Body of pancreas (tissue), 4 donors: ENCODE data around the gene GLYATL2. TPM values are rescaled to one million over a fixed set of nuclear protein-coding genes. Genes with fewer than 3 reads are reported as not detected.

Experiments used
- ATAC-seq: fragments of 150-250 bp; one replicate; pipeline ENCODE4 v1.9.1; 2016
- DNase-seq, 4 donors: peaks; one replicate each; pipeline ENCODE4 v3.0.0-alpha.2; 2019
- H3K27ac ChIP-seq, 4 donors: fragments of 200-600 bp; sonication (generic); 1 replicate in 3 of 4; 2 replicates in 1 of 4; pipeline versions ENCODE4 v1.5.1 to v1.6.1; 2016 to 2019; ENCODE audit warnings: mild to moderate bottlenecking in 1 of 4, mixed read lengths in 1 of 4, moderate library complexity in 1 of 4
- H3K27me3 ChIP-seq, 2 donors: fragments of 200-600 bp; sonication (generic); one replicate each; pipeline ENCODE4 v1.6.0; 2016; ENCODE audit warnings: mild to moderate bottlenecking in 1 of 2
- H3K36me3 ChIP-seq, 2 donors: fragments of 200-600 bp; sonication (generic); replicated peaks in 1 of 2; 2 replicates each; pipeline ENCODE4 v1.5.1; 2016; ENCODE audit warnings: low read depth in 2 of 2; ENCODE audit not compliant: insufficient read depth in 1 of 2
- H3K4me1 ChIP-seq: fragments of 200-600 bp; sonication (generic); one replicate; pipeline ENCODE4 v1.6.0; 2016
- H3K4me3 ChIP-seq, 2 donors: fragments of 200-600 bp; sonication (generic); 1 replicate in 1 of 2; 2 replicates in 1 of 2; pipeline ENCODE4 v1.5.1; 2016 to 2019
- H3K9me3 ChIP-seq, 3 donors: fragments of 200-600 bp; sonication (generic); 1 replicate in 2 of 3; 2 replicates in 1 of 3; pipeline ENCODE4 v1.5.1; 2016
- CTCF ChIP-seq, 7 experiments: fragments of 450-650 bp in 4 of 7; fragments of 200-600 bp in 3 of 7; sonication (generic) in 3 of 7; IDR thresholded peaks; one replicate each; pipeline ENCODE4 v1.5.1; 2016 to 2019; ENCODE audit warnings: antibody characterized with exemption in 7 of 7
- POLR2A ChIP-seq, 3 donors: fragments of 450-650 bp; IDR thresholded peaks; one replicate each; pipeline ENCODE4 v1.6.1; 2016; ENCODE audit warnings: antibody characterized with exemption in 3 of 3, mild to moderate bottlenecking in 2 of 3
- WGBS, 2 donors: methylation state at CpG; one replicate each; pipeline ENCODE4 v1.1.5; 2017; 5-methylcytosine and 5-hydroxymethylcytosine counted together
- intact Hi-C: fragments of 100-400 bp; cut with DNase I; formaldehyde crosslinking; loops from one replicate; pipeline ENCODE4 v1.15.1; 2023
- total RNA-seq, 2 donors: library from RNA; depleted of rRNA; stranded (reverse); fragments of >200 nt; gene quantifications; one replicate each; pipeline ENCODE4 v1.1.0, GENCODE V29; 2016

Gene GLYATL2
- total RNA-seq, 2 donors from 2014 or later, result not detected

- H3K4me1 ChIP-seq, result no peaks in the 10 kb centered on the region
- H3K27ac ChIP-seq, result no peak overlapping the region
- no peaks in the 10 kb centered on the region for H3K36me3 ChIP-seq
- TF ChIP-seq POLR2A (IDR thresholded peaks at IDR 0.05), result no peak
- TF ChIP-seq CTCF (IDR thresholded peaks at IDR 0.05), result no peak
- H3K27me3 ChIP-seq, result no peaks in the 10 kb centered on the region
- peaks cover 0 to 8% (median 0%) of the 10 kb centered on the region in 3 donors for H3K9me3 ChIP-seq
- ATAC-seq, result no peak
- no peak for DNase-seq
- H3K4me3 ChIP-seq, result no peak overlapping the region
- intact Hi-C loops, result no loop called here
- WGBS, 2 donors, result 52 to 68% methylated on average over 23 to 31 of the region's 31 CpGs
Observed at GRCh38 chr11:58830673-58831301, 13.7 kb downstream of the GLYATL2 start.

GRCh38 chr11:58829786-58830185 lies 14.7 kb downstream of the GLYATL2 start:
- Histone ChIP-seq H3K4me1 (no peaks in the 10 kb centered on the region), H3K4me3 (no peak overlapping the region), H3K36me3 (no peaks in the 10 kb centered on the region), H3K9me3 (peaks cover 0 to 8% (median 0%) of the 10 kb centered on the region in 3 donors), H3K27me3 (no peaks in the 10 kb centered on the region), H3K27ac (no peak overlapping the region)
- intact Hi-C loops, result no loop called here
- DNase-seq (no peak), ATAC-seq (no peak)
- TF ChIP-seq CTCF (IDR thresholded peaks at IDR 0.05), result no peak
- no peak for TF ChIP-seq POLR2A (IDR thresholded peaks at IDR 0.05)

GRCh38 chr11:58813693-58814092 lies 30.8 kb downstream of the GLYATL2 start:
- DNase-seq (no peak), ATAC-seq (no peak)
- H3K4me3 ChIP-seq, result no peak overlapping the region
- H3K4me1 ChIP-seq, result no peaks in the 10 kb centered on the region
- no peak overlapping the region for H3K27ac ChIP-seq
- TF ChIP-seq POLR2A (IDR thresholded peaks at IDR 0.05) (no peak), CTCF (IDR thresholded peaks at IDR 0.05) (no peak)
- WGBS, 2 donors, result 62 to 84% methylated on average over 1 of the region's 1 CpG
- no peaks in the 10 kb centered on the region for H3K36me3 ChIP-seq
- intact Hi-C loops, result no loop called here
- peaks cover 0 to 17% (median 0%) of the 10 kb centered on the region in 3 donors for H3K9me3 ChIP-seq
- H3K27me3 ChIP-seq, result no peaks in the 10 kb centered on the region

- DNase-seq, result no peak
- Histone ChIP-seq H3K4me3 (no peak overlapping the region), H3K27ac (no peak overlapping the region), H3K27me3 (no peaks in the 10 kb centered on the region), H3K9me3 (peaks cover 0 to 17% (median 0%) of the 10 kb centered on the region in 3 donors), H3K4me1 (no peaks in the 10 kb centered on the region), H3K36me3 (no peaks in the 10 kb centered on the region)
- intact Hi-C loops, result no loop called here
- ATAC-seq, result no peak
- 50 to 59% methylated on average over 3 of the region's 3 CpGs for WGBS, 2 donors
- TF ChIP-seq CTCF (IDR thresholded peaks at IDR 0.05), result no peak
- no peak for TF ChIP-seq POLR2A (IDR thresholded peaks at IDR 0.05)
Observed at GRCh38 chr11:58811499-58811898, 33.0 kb downstream of the GLYATL2 start.

- TF ChIP-seq CTCF (IDR thresholded peaks at IDR 0.05) (no peak), POLR2A (IDR thresholded peaks at IDR 0.05) (no peak)
- no peak overlapping the region for H3K4me3 ChIP-seq
- intact Hi-C loops, result no loop called here
- DNase-seq (no peak), ATAC-seq (no peak)
- no peak overlapping the region for H3K27ac ChIP-seq
- H3K36me3 ChIP-seq, result no peaks in the 10 kb centered on the region
- H3K4me1 ChIP-seq, result no peaks in the 10 kb centered on the region
- H3K27me3 ChIP-seq, result no peaks in the 10 kb centered on the region
- H3K9me3 ChIP-seq, result no peaks in the 10 kb centered on the region
- 89 to 100% methylated on average over 2 of the region's 2 CpGs for WGBS, 2 donors
Observed at GRCh38 chr11:58807343-58807742, 37.2 kb downstream of the GLYATL2 start.
